ENCODE data around the gene MXI1. TPM values are rescaled to one million over a fixed set of nuclear protein-coding genes. Genes with fewer than 3 reads are reported as not detected.

The MXI1 gene
- total and polyA plus RNA-seq, 7 experiments from 2014 or later: 36.6 to 57.1 (median 52.7) TPM

- Mint-ChIP-seq H3K36me3 (peaks cover 11 to 30% (median 29%) of the 10 kb centered on the region in 5 donors), H3K9me3 (no peaks in the 10 kb centered on the region), H3K27ac (no peak overlapping the region), H3K4me1 (peaks cover 19 to 60% (median 44%) of the 10 kb centered on the region in 7 donors), H3K27me3 (peaks cover 0 to 17% (median 0%) of the 10 kb centered on the region in 5 donors), H3K4me3 (no peak overlapping the region)
- H3K27me3 ChIP-seq (ENCODE audit: control insufficient read depth in 2 of 2, insufficient read depth in 2 of 2, low read length in 2 of 2): no peaks in the 10 kb centered on the region
- intact Hi-C loops (cut with micrococcal nuclease): loop anchor here (5.0 kb wide), 6 partner anchors 152 to 643 kb away; partner anchors contain the start of gene PDCD4 (in 1 of the 2)
- H3K4me1 ChIP-seq (ENCODE audit: control insufficient read depth in 2 of 2, insufficient read depth in 2 of 2, low read length in 2 of 2): peaks cover 6 to 12% of the 10 kb centered on the region in 2 donors
- DNase-seq (no peak), ATAC-seq (no peak)
- no peak overlapping the region for H3K27ac ChIP-seq (ENCODE audit: low read depth, low read length)
- H3K9me3 ChIP-seq (ENCODE audit: control insufficient read depth in 2 of 3, low read length in 3 of 3): no peaks in the 10 kb centered on the region
- H3K36me3 ChIP-seq (ENCODE audit: control insufficient read depth in 2 of 3, insufficient read depth in 3 of 3, low read length in 3 of 3): peaks cover 0 to 4% (median 0%) of the 10 kb centered on the region in 3 experiments
- CTCF ChIA-PET: interaction anchor here (0.8 to 1.0 kb wide), 2 partner anchors 27 to 91 kb away, joined by 4 to 5 read pairs; no protein-coding TSS in a partner anchor
- no peak overlapping the region for H3K4me3 ChIP-seq (ENCODE audit: low read length)
- POLR2A ChIA-PET: interaction anchor here (1.0 to 1.8 kb wide), 6 partner anchors 19 to 88 kb away, joined by 3 to 8 read pairs (median 5); partner anchors contain the start of gene SMNDC1
These were observed 21.8 kb downstream of the MXI1 start for GRCh38 chr10:110229155-110229554.

DNA sequence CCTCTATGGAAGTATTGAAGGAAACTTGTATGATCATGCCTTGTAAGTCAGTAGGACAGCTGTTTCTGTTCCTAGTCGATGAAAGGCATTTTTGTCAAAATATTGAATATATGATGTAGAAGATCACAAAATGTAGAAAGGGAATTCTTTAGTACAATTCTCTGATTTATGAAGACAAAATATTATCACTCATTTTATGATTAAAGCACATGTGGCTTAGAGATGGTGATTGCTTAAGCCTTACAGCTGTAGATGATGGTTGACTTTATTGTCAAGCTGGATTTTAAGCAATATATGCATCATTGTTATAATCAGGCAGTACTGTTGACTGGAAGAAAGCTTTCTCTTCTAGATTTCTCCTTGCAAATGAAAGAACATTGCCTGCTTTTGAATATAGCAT lies 26.4 kb downstream of the MXI1 start:
- DNase-seq: no peak
- Mint-ChIP-seq H3K4me3 (no peak overlapping the region), H3K27ac (no peak overlapping the region), H3K27me3 (peaks cover 0 to 33% (median 0%) of the 10 kb centered on the region in 5 donors), H3K4me1 (peaks cover 3 to 51% (median 29%) of the 10 kb centered on the region in 7 donors), H3K36me3 (peaks cover 11 to 46% (median 38%) of the 10 kb centered on the region in 5 donors), H3K9me3 (peaks cover 0 to 5% (median 0%) of the 10 kb centered on the region in 11 donors)
- no peak overlapping the region for H3K4me3 ChIP-seq (ENCODE audit: low read length)
- no peak for ATAC-seq
- no peak overlapping the region for H3K27ac ChIP-seq (ENCODE audit: low read depth, low read length)
- H3K27me3 ChIP-seq (ENCODE audit: control insufficient read depth in 2 of 2, insufficient read depth in 2 of 2, low read length in 2 of 2): no peaks in the 10 kb centered on the region
- CTCF ChIA-PET: interaction anchor here (0.6 to 0.8 kb wide), 2 partner anchors 59 to 242 kb away, joined by 3 to 4 read pairs; no protein-coding TSS in a partner anchor
- POLR2A ChIA-PET: interaction anchor here (0.9 to 1.4 kb wide), 2 partner anchors 11 to 30 kb away, joined by 3 read pairs; no protein-coding TSS in a partner anchor
- intact Hi-C loops (cut with micrococcal nuclease): no loop called here
- peaks cover 0 to 4% (median 0%) of the 10 kb centered on the region in 3 experiments for H3K36me3 ChIP-seq (ENCODE audit: control insufficient read depth in 2 of 3, insufficient read depth in 3 of 3, low read length in 3 of 3)
- no peaks in the 10 kb centered on the region for H3K4me1 ChIP-seq (ENCODE audit: control insufficient read depth in 2 of 2, insufficient read depth in 2 of 2, low read length in 2 of 2)
- no peaks in the 10 kb centered on the region for H3K9me3 ChIP-seq (ENCODE audit: control insufficient read depth in 2 of 3, low read length in 3 of 3)

DNA sequence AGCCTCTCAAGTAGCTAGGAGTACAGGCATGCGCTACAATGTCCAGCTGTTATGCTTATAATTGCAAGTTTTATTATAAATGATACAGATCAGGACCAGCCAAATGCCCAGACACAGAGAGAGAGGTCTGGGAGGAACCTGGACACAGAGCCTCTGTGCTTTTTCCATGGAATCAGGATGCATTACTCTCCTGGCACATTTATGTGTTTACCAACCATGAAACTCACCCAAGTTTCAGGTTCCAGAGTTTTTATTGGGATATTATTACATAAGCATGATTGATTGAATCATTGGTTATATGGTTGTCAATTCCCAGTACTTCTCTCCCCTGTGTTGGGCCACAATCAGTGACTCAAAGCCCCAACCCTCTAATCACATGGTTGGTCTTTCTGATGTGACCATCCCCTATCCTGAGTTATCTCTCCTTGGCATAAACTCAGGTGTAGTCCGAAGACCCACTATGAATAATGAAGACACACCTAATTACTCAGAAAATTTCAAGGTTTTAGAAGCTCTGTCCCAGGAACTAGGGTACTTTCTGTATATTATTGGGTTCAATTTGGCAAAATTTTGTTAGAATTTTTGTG lies 30.6 kb downstream of the MXI1 start:
- Mint-ChIP-seq H3K9me3 (peaks cover 0 to 5% (median 0%) of the 10 kb centered on the region in 11 donors), H3K4me1 (peaks cover 18 to 67% (median 46%) of the 10 kb centered on the region in 7 donors), H3K27me3 (peaks cover 0 to 33% (median 0%) of the 10 kb centered on the region in 5 donors), H3K36me3 (peaks cover 8 to 45% (median 31%) of the 10 kb centered on the region in 5 donors), H3K4me3 (no peak overlapping the region), H3K27ac (peak overlapping the region in 1 of 9 donors; percentile 45)
- ChIA-PET POLR2A (no interaction called here), CTCF (no interaction called here)
- no peak for ATAC-seq
- no peaks in the 10 kb centered on the region for H3K9me3 ChIP-seq (ENCODE audit: control insufficient read depth in 2 of 3, low read length in 3 of 3)
- no peaks in the 10 kb centered on the region for H3K36me3 ChIP-seq (ENCODE audit: control insufficient read depth in 2 of 3, insufficient read depth in 3 of 3, low read length in 3 of 3)
- no peak overlapping the region for H3K27ac ChIP-seq (ENCODE audit: low read depth, low read length)
- no peaks in the 10 kb centered on the region for H3K27me3 ChIP-seq (ENCODE audit: control insufficient read depth in 2 of 2, insufficient read depth in 2 of 2, low read length in 2 of 2)
- H3K4me1 ChIP-seq (ENCODE audit: control insufficient read depth in 2 of 2, insufficient read depth in 2 of 2, low read length in 2 of 2): peaks cover 3 to 4% of the 10 kb centered on the region in 2 donors
- H3K4me3 ChIP-seq (ENCODE audit: low read length): no peak overlapping the region
- no peak for DNase-seq
- intact Hi-C loops (cut with micrococcal nuclease): loop anchor here in 1 of 2 donors (2.0 kb wide), 1 partner anchor 15 kb away; no protein-coding TSS in a partner anchor

- H3K27ac Mint-ChIP-seq: no peak overlapping the region
- Histone ChIP-seq H3K27me3 (ENCODE audit: control insufficient read depth in 2 of 2, insufficient read depth in 2 of 2, low read length in 2 of 2) (no peaks in the 10 kb centered on the region), H3K4me1 (ENCODE audit: control insufficient read depth in 2 of 2, insufficient read depth in 2 of 2, low read length in 2 of 2) (peaks cover 3 to 4% of the 10 kb centered on the region in 2 donors), H3K36me3 (ENCODE audit: control insufficient read depth in 2 of 3, insufficient read depth in 3 of 3, low read length in 3 of 3) (no peaks in the 10 kb centered on the region), H3K4me3 (ENCODE audit: low read length) (no peak overlapping the region), H3K9me3 (ENCODE audit: control insufficient read depth in 2 of 3, low read length in 3 of 3) (no peaks in the 10 kb centered on the region), H3K27ac (ENCODE audit: low read depth, low read length) (no peak overlapping the region)
- H3K9me3 Mint-ChIP-seq: peaks cover 0 to 5% (median 0%) of the 10 kb centered on the region in 11 donors
- intact Hi-C loops (cut with micrococcal nuclease): loop anchor here (2.0 to 5.0 kb wide), 2 partner anchors 13 to 37 kb away; no protein-coding TSS in a partner anchor
- peaks cover 18 to 60% (median 42%) of the 10 kb centered on the region in 7 donors for H3K4me1 Mint-ChIP-seq
- ChIA-PET POLR2A (interaction anchor here (0.7 to 1.3 kb wide), 2 partner anchors 21 to 31 kb away, joined by 3 to 4 read pairs; no protein-coding TSS in a partner anchor), CTCF (interaction anchor here (1.4 kb wide), 1 partner anchor 101 kb away, joined by 4 read pairs; no protein-coding TSS in a partner anchor)
- no peak overlapping the region for H3K4me3 Mint-ChIP-seq
- ATAC-seq: no peak
- DNase-seq: no peak
- H3K36me3 Mint-ChIP-seq: peaks cover 8 to 47% (median 32%) of the 10 kb centered on the region in 5 donors
- peaks cover 0 to 31% (median 0%) of the 10 kb centered on the region in 5 donors for H3K27me3 Mint-ChIP-seq
These were observed 32.5 kb downstream of the MXI1 start for GRCh38 chr10:110239892-110240291.

- peaks cover 18 to 58% (median 43%) of the 10 kb centered on the region in 7 donors for H3K4me1 Mint-ChIP-seq
- ChIA-PET CTCF (interaction anchor here (0.7 kb wide), 2 partner anchors 21 to 33 kb away, joined by 3 to 4 read pairs; no protein-coding TSS in a partner anchor), POLR2A (interaction anchor here (0.7 kb wide), 1 partner anchor 12 kb away, joined by 4 read pairs; no protein-coding TSS in a partner anchor)
- peaks cover 0 to 5% (median 0%) of the 10 kb centered on the region in 11 donors for H3K9me3 Mint-ChIP-seq
- intact Hi-C loops (cut with micrococcal nuclease): loop anchor here in 1 of 2 donors (5.0 kb wide), 1 partner anchor 36 kb away; no protein-coding TSS in a partner anchor
- DNase-seq: no peak
- H3K27me3 Mint-ChIP-seq: peaks cover 0 to 38% (median 0%) of the 10 kb centered on the region in 5 donors
- H3K4me3 Mint-ChIP-seq: peak overlapping the region in 6 of 10 donors; percentile 2 to 46 (median 32)
- Histone ChIP-seq H3K4me3 (ENCODE audit: low read length) (no peak overlapping the region), H3K9me3 (ENCODE audit: control insufficient read depth in 2 of 3, low read length in 3 of 3) (no peaks in the 10 kb centered on the region), H3K27ac (ENCODE audit: low read depth, low read length) (no peak overlapping the region), H3K4me1 (ENCODE audit: control insufficient read depth in 2 of 2, insufficient read depth in 2 of 2, low read length in 2 of 2) (peaks cover 3 to 4% of the 10 kb centered on the region in 2 donors), H3K27me3 (ENCODE audit: control insufficient read depth in 2 of 2, insufficient read depth in 2 of 2, low read length in 2 of 2) (no peaks in the 10 kb centered on the region), H3K36me3 (ENCODE audit: control insufficient read depth in 2 of 3, insufficient read depth in 3 of 3, low read length in 3 of 3) (peaks cover 0 to 9% (median 0%) of the 10 kb centered on the region in 3 experiments)
- peak overlapping the region in 1 of 9 donors; percentile 0 for H3K27ac Mint-ChIP-seq
- no peak for ATAC-seq
- peaks cover 17 to 58% (median 42%) of the 10 kb centered on the region in 5 donors for H3K36me3 Mint-ChIP-seq
These were observed 34.0 kb downstream of the MXI1 start for GRCh38 chr10:110241407-110241806.

DNA sequence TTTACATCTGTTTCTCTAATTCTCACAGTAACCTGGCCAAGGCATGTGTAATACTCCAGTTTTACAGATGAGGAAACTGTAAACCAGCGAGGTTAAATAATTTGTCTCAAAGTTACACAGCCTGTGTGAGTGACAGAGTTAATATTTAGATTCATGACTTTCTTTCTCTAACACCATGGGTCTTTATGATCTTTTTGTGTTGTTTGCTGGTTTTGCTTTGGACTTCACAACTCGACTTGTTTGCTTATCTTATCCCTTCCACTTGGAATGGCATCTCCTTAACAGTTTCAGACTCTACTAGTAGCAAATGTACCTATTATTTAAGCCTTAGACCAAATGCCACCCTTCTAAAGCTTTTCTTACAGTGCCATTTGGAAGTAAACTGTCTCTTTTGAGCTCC lies 34.4 kb downstream of the MXI1 start:
- CTCF ChIA-PET: interaction anchor here (0.7 kb wide), 2 partner anchors 22 to 34 kb away, joined by 3 to 4 read pairs; no protein-coding TSS in a partner anchor
- Mint-ChIP-seq H3K4me1 (peaks cover 18 to 58% (median 43%) of the 10 kb centered on the region in 7 donors), H3K27ac (no peak overlapping the region), H3K9me3 (peaks cover 0 to 5% (median 0%) of the 10 kb centered on the region in 11 donors), H3K36me3 (peaks cover 17 to 62% (median 47%) of the 10 kb centered on the region in 5 donors), H3K27me3 (peaks cover 0 to 42% (median 0%) of the 10 kb centered on the region in 5 donors), H3K4me3 (peak overlapping the region in 3 of 10 donors; percentile 21 to 56 (median 39))
- H3K27ac ChIP-seq (ENCODE audit: low read depth, low read length): no peak overlapping the region
- peaks cover 3 to 4% of the 10 kb centered on the region in 2 donors for H3K4me1 ChIP-seq (ENCODE audit: control insufficient read depth in 2 of 2, insufficient read depth in 2 of 2, low read length in 2 of 2)
- DNase-seq: no peak
- H3K4me3 ChIP-seq (ENCODE audit: low read length): no peak overlapping the region
- POLR2A ChIA-PET: interaction anchor here (0.7 kb wide), 1 partner anchor 11 kb away, joined by 4 read pairs; no protein-coding TSS in a partner anchor
- no peaks in the 10 kb centered on the region for H3K9me3 ChIP-seq (ENCODE audit: control insufficient read depth in 2 of 3, low read length in 3 of 3)
- ATAC-seq: no peak
- H3K27me3 ChIP-seq (ENCODE audit: control insufficient read depth in 2 of 2, insufficient read depth in 2 of 2, low read length in 2 of 2): no peaks in the 10 kb centered on the region
- intact Hi-C loops (cut with micrococcal nuclease): loop anchor here in 1 of 2 donors (5.0 kb wide), 1 partner anchor 35 kb away; no protein-coding TSS in a partner anchor
- H3K36me3 ChIP-seq (ENCODE audit: control insufficient read depth in 2 of 3, insufficient read depth in 3 of 3, low read length in 3 of 3): peaks cover 0 to 11% (median 0%) of the 10 kb centered on the region in 3 experiments

All from naive thymus-derived CD4-positive, alpha-beta T cell (primary cell).